HG03064 (cell line): ENCODE data around the gene RPP21.
A peak's percentile ranks its signal among the peaks of the same experiment; 100 is the strongest.

Source experiments
- ATAC-seq: cut with Tn5 transposase; IDR thresholded peaks from one replicate; pipeline ENCODE4 v1.9.1; 2021; ENCODE audit warnings: low read depth; ENCODE audit not compliant: unreplicated experiment

RPP21 gene

GRCh38 chr6:30344868-30345671 lies at the start of gene RPP21:
TSS of gene RPP21 (plus strand) at chr6:30345156. CDS start at chr6:30345172, 16 bp downstream.
- peak; percentile 95 for ATAC-seq

GRCh38 chr6:30295837-30296236 lies 49.1 kb upstream of the RPP21 start:
- no peak for ATAC-seq

GRCh38 chr6:30304002-30304401 lies 41.0 kb upstream of the RPP21 start:
- no peak for ATAC-seq

GRCh38 chr6:30311101-30311500 lies 33.9 kb upstream of the RPP21 start:
- no peak for ATAC-seq

- ATAC-seq = no peak
These were observed 33.3 kb upstream of the RPP21 start for GRCh38 chr6:30311671-30312070.

GRCh38 chr6:30312266-30312665 lies 32.7 kb upstream of the RPP21 start:
- ATAC-seq = no peak

GRCh38 chr6:30312676-30313321 lies 32.2 kb upstream of the RPP21 start:
- ATAC-seq = no peak

GRCh38 chr6:30315156-30315555 lies 29.8 kb upstream of the RPP21 start:
- no peak for ATAC-seq

- no peak for ATAC-seq
These were observed 26.9 kb upstream of the RPP21 start for GRCh38 chr6:30317913-30318589.

GRCh38 chr6:30319146-30319835 lies 25.7 kb upstream of the RPP21 start:
- ATAC-seq = no peak

- ATAC-seq = no peak
These were observed 23.1 kb upstream of the RPP21 start for GRCh38 chr6:30321692-30322388.

- ATAC-seq = no peak
These were observed 22.1 kb upstream of the RPP21 start for GRCh38 chr6:30322527-30323501.

GRCh38 chr6:30323806-30324205 lies 21.1 kb upstream of the RPP21 start:
- no peak for ATAC-seq

- peak; percentile 26 for ATAC-seq
These were observed 19.6 kb upstream of the RPP21 start for GRCh38 chr6:30325150-30325872.

GRCh38 chr6:30325873-30326525 lies 19.0 kb upstream of the RPP21 start:
- peak; percentile 32 for ATAC-seq

GRCh38 chr6:30326526-30327231 lies 18.3 kb upstream of the RPP21 start, which contains the start of gene TRIM39:
TSS of gene TRIM39 (plus strand) at chr6:30326927. CDS start at chr6:30329318, 2,391 bp downstream.
- ATAC-seq = peak; percentile 63

- no peak for ATAC-seq
These were observed 17.7 kb upstream of the RPP21 start for GRCh38 chr6:30327232-30327746.
